HG02970 (cell line): ENCODE data around the gene ASB6.
"Not testable (repeated sequence)": the region's sequence is repeated elsewhere in the genome, so short reads cannot be mapped to it uniquely, and the experiment has no call there.

Source experiments
- ATAC-seq: cut with Tn5 transposase; IDR thresholded peaks from one replicate; pipeline ENCODE4 v1.9.1; 2021; ENCODE audit warnings: mild to moderate bottlenecking, moderate library complexity, moderate number of reproducible peaks; ENCODE audit not compliant: unreplicated experiment, low FRiP score

ASB6 gene

DNA sequence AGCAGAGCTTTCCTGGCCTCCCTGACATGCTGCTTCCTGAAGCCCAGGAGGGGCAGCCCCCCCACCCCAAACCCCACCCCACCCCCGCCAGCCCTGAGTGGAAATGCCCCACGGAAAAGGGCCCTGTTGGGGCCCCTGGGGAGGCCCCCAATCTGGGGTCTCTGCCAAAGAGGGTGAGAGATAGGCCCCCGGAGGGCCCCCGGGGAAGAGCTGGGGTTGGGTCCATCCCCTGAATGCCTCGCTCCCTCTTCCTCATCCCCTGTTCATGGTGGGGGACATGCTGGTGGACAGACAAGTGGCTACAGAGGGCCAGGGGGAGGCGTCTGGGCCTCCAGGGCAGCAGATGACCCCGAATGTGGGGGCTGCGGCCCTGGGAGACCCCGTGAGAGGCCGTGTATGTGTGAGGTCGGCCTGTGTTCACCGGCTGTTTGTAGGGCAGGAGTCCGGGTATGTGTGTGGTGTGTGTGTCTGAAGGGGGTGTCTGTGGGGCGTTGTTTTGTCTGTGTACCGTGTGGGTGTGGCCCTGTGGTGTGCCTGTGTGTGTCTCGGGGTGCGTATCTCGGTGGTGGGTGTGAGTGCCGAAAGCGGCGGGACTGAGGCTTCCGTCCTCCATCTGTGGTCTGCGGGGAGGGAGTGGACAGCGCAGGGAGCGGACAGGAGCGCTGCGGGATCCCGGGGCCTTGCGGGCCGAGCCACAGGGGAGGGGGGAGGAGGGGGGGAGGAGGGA lies 32.3 kb downstream of the ASB6 start:
- ATAC-seq: no peak

DNA sequence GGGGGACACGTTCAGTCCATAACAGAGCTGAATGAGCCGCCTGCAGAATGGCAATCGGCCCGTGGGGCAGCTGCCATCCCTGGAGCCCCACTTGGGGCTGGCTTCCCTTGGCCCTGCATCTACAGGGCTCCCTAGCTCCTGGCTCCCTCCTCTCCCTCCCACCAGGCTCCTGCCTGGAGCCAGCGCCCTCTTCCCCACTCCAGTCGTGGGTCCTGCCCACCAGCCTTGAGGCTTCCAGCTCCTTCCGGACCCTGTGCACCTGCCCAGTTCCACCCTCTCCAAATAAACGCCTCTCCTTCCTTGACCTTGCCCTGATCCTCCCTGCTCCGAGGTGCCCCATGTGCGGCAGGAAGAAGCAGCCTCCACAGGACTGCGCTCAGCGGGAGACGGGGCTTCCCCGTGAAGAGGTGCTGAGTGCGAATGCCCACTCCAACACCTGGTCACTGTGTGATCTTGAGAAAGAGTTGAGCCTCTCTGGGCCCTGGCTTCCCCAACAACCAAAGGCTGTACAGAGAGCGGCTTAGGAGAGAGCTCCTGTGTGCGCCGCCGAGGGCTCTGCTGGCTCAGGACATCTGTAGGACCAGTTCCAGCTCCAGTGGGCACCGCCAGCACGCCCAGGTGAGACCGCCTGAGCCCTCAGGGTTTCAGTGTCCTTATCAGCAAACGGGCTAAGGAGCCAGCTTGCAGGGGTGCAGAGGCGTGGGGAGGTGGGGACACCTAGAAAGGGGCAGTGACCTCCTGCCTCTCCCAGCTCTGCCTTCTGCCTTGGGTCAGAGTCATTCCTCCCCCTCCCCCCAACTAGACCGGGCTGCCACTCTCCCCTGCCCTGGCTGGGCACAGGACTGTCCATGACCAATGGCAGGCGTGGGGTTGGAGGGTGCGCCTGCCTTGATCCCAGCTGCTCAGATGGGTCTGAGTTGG lies 33.1 kb downstream of the ASB6 start:
- no peak for ATAC-seq

DNA sequence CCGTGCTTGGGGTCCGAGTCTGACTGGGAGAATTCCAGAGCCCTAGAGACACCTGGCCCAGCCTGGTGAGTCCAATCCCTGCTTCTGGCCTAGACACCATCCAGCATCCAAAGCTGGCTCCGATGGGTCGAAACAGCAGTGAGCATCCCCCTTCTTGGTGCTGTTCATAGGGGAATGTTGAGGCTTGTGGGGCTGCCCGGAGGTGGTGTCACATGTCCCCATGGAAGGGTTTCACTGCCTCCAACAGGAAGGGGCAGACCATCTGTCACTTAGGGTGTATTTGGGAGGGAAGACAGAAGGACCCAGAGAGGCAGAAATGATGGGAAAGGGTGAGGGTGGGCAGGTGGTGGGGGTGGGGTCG lies 34.9 kb downstream of the ASB6 start:
- ATAC-seq: no peak

DNA sequence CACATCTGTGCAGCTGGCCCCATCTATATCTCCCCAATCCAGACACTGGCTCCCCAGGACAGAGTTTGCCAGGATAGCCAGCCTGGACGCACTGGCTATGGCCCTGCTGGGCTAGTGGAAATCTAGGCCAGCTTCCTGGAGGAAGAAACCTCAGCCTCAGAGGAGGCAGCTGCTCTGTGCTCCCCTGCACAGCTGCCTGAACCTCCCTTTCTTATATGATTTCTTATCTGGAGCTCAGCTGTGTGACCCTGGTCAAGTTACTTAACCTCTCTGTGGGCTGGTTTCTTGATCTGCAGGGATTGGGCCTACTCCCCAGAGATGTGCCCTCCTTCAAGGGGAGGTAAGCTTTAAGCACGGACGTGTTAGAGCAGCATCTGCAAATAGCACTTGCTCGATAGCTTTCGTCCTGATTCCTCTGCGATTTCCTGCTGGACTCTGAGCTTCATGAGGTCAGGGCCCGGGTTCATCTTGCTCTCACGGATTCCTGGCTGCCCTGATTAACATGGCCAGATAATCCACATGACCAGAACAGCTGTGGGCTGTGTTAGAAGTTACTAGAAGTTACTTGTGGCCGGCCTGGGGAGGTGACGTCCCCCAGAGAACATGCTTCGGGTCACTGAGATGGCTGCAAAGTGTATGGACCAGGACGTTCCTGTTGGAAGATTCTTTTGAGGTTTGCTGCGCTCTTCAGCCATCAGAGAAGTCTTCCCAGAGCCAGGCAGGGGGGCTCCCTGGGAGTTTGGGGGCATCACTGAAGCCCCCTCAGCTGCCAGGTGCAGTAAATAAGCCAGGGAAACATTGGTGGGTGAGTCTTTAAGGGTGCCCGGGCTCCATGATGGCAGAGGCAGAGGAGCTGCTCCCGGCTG lies 35.6 kb downstream of the ASB6 start:
- no peak for ATAC-seq

DNA sequence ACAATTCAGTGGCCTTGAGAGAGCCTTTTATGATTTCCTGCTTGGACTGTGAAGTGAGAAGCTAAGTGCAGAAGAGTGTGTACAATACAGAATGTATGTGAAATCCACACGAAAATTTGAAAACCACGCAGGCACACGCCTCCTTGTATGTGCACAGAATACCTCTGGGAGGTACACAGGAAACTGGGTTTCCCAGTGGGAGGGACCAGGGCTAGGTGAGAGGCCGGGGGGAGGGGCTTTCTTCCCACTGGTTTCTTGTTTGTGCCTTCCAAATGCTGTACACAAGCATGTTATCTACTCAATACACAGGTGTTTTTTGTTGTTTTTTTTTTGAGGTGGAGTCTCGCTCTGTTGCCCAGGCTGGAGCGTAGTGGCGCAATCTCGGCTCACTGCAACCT lies 37.2 kb downstream of the ASB6 start:
- no peak for ATAC-seq

DNA sequence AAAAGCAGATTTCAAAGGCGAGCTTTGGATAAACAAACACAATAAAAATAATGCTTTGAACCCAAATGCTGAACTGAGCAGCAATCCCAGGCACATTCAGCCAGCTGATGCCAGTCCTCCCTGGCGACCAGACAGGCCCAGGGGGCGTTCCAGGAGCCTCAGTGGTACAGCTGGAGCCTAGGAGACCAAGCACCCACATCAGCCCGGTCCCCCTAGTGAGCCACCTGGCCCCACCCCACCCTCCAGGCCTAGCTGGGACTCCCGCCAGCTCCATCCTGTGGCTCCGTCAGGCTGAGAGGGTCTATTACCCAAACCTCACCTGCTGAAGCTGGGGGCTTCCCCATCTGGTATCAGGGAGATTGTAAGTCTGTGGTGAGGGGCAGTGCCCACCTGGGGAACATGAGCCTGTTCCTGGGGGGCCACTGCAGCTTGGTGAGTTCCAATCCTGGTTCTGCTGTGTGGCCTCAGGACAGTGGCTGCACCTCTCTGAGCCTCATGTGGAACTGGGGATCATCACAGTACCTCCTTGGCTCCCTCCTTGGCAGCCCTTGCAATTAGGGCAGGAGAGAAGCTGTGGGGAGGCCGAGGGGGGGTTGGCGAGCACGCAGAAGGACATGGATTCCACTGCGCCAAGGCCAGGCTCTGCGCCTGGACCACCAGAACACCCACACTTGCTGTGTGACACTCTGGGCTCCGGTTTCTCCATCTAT lies 37.7 kb downstream of the ASB6 start:
- ATAC-seq: no peak

DNA sequence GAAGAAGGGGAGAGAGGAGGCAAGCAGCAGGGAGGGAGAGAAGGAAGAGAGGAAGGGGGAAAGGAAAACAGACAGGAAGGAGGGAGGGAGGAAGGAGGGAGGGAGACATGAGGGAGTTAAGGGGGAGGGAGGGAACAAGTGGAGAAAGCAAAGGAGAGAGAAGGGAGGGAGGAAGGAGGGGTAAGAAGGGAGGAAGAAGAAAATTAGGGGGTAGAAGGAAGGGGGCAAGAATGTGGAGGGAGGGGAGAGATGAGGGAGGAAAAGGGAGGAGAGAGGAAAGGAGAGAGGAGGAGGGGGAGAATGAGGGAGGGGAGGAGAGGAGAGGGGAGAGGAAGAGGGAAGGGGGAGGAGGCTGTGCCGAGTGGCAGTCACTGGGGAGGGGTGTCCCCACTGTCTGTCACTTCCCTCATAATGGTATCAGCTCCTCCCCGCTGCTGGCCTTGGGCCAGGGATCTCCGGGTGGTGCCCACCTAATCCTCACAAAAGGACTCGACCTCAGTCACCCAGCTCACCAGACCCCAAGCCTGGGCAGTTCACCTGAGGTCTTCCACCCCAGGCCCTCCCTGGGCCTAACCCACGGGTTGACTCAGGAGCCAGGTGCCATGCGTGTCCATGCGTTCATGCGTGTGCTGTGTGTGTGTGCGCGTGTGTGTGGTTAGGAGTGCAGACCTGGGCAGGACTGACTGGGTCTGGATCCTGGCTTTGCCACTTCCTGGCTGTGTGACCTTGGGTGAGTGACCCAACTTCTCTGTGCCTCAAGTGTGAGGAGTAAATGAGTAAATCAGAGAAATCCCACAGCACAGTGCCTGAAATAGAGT lies 39.1 kb downstream of the ASB6 start:
- ATAC-seq: no peak

DNA sequence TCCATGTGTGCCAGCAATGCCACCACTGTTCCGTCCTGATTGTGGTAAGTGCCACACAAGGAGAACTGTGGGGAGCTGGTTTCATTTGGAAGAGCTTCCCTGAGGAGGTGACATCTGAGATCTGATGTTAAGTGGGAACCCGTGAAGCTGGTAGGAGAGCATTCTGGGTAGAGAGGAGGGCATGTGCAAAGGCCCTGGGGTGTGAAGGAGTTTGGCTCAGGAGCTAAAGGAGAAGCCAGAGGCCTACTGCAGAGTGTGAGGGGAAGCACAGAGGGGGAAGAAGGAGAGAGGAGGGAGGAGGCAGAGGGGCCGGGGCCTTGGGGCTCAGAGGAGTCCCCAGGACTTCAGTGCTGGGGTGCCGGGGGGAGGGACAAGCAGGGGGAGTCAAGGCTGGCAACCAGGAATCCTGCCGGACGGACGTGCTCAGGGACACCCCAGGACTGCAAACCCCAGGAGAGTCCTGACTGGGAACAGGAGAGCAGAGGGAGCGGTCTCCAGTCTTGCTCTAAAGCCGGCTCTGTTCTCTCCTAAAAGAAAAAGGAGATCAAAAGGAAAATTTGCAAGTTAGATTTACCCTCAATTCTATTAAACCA lies 40.8 kb downstream of the ASB6 start:
- no peak for ATAC-seq

DNA sequence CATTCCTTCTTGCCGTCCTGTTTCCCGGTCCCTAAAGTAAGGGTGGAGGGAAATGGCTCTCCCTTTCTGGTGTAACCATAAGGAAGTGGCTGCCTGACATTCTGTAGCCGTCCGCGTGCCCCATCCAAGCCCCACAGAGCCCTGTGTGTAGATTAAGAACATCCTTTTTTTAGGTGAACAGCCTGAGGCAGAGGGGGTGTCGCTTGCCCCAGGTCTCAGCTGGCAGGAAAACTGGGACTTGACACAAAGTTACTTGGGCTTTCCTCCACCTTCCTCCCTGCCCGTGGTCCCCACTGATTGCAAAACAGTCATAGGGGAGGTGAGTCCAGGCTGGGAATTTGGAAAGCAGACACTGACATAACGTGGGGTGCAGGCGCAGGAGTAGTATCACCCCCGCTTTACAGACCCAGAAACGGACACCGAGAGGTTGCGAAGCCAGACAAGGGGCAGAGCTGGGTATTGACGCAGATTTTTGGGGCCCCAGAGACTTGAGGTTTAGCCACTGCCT lies 43.8 kb downstream of the ASB6 start:
- ATAC-seq: no peak

DNA sequence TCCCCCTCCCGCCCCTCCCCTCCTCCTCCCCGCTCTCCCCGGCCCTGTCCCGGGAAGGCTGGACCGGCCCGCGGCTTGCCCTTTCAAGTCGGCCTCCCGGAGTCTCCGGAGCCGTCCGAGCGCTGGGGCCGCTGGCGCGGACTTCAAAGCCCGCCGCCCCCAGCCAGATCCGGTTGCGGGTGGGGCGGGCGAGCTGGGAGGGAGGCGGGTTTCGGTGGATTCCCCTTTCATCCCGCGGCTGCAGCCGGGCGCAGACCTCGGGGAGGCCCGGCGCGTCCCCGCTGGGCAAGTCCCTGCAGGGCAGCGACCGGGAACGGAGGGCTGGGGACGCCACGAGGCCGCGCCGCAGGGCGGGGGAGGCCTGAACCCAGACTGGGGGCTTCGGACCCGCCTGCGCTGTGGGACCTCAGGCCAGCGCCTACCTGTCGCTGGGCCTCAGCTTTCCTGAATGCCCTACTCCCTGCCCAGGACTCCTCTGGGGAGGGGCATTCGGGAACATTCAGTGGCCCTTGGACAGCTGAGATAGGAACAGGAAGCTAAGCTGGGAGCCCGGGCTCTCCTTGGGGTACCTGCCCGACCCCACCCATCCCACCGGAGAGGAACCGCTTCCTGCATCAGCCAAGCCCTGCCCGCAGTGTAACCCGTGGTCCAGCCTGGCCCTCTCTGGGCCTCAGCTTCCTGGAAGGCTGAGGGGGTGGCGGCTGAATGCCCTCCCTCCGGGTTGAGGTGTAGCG lies 44.4 kb downstream of the ASB6 start:
- no peak for ATAC-seq

DNA sequence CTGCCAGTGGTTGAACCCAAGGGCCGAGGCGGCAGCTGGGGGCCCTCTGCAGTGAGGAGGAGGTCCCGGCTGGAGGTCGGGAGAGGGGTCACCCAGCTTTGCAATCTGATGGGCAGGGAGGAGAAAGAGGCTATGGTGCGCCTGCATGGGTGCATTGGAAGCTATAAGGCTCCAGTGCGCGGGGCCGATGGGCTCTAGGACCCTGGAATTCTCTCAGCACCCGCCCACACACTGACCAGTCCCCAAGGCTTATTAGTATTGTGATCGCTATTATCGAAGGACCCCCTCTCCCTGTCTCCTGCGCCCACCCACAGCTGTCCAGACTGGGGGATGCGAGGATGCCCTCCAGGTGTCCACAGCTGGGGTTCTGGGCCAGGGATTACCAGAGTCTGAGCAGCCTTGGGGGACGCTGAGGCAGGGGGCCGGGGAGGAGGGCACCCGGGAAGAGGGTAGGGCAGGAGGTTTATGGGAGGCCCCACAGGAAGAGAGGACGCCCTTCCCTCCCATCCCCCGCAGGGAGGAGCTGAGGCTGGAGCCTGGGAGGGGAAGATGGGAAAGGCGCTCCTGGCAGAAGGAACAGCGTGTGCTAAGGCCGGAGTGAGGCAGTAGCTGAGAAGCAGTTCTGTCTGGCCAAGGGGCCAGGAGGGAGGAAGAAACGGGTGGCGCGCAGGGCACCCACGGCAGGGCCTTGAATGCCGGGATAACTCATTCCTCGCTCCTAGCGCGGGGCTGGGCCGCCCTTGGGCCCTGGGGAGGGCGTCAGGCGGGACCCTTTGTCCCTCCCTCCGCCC lies 45.2 kb downstream of the ASB6 start:
- no peak for ATAC-seq

DNA sequence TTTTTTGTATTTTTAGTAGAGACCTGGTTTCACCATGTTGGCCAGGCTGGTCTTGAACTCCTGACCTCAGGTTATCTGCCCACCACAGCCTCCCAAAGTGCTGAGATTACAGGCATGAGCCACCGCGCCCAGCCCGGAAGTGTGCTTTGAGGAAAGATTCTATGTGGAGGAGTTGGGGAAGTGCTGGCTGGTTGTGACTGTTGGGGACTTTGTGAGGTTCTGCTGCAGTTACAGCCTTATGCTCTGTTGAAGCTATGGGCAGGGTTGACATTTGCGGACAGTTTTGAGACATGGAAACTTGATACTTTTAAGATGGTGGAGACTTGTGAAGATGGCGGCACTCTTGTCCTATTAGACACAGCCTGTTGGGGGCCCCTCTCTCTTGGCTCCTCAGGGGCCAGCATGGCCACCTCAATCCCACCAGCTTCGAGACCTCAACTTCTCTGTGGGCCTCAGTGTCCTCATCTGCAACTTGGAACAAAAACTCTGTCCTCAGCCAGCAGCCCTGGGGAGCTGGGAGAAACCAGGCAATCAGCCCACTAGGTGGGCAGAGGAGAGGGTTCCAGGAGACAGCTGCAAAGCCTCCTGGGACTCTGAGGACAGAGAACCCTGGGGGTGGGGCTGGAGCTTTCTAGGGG lies 45.9 kb downstream of the ASB6 start:
- no peak for ATAC-seq

DNA sequence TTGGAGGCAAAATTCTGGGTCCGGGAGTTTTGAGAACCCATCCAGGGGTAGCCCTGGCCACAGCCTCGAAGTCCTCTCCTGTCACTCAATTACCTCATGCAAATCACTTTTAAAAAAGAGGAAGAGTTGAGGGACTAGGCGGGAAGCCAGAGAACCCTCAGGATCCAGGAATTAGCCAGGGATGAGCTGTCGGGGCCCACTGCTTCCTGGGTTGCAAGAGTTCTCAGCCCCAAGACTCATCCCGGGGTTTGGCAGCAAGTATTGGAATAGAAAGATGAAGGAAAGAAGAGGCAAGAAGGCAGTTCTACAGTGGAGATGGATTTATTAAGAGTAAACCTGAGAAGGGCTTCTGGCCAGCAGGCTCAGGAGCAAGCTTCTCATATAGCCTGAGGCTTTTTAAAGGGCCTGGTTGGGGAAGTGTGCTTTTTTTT lies 46.6 kb downstream of the ASB6 start:
- ATAC-seq: no peak

DNA sequence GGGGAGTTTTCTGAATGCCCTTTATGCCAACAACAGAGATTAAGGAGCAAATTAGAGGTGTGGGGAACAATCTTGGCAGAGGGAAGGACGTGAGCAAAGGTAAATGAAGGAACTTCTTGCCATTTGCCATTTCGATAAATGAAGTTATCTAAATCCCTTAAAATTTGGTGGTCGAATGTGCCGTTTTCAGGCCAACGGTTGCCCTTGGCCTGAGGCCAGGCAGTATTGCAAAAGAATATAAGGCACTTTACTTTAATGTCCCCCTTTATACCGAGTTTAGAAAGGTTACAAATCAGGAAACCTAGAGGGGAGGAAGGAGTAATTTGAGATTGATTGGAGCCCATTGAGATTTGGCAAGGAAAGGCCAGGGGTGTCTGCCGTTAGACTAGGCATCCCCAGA lies 47.3 kb downstream of the ASB6 start:
- no peak for ATAC-seq

DNA sequence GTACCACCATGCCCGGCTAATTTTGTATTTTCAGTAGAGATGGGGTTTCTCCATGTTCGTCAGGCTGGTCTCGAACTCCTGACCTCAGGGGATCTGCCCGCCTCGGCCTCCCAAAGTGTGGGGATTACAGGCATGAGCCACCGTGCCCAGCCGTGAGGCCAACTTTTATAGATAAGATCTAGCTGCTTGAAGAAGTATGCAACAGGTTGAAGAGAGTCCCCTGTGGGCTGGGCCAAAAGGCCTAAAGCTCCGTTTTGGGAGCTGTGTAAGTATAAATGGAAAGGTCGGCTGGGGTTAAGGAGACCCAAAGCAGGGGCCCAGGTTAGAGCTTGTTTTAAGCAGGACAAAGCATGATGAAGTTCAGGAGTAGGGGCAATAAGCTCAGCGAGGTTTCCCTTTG lies 49.2 kb downstream of the ASB6 start:
- ATAC-seq: not testable (repeated sequence)

DNA sequence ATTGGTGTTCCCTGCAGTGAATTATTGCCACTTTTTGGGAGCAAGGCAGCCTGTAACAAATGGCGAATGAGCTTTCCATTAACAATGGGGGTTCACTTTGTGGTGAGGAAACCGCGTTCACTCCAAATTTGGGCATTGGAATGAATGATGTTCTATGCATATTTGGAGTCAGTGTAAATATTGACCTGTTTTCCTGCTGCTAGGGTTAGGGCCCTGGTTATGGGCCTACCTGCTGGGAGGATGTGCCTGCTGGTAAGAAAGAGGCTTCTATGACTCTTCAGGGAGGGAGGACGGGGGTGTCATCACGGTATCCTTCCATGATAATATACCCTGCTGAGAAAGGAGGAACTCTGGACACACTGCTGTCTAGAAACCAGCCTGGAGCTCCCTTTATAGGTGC lies 50.0 kb downstream of the ASB6 start:
- no peak for ATAC-seq

DNA sequence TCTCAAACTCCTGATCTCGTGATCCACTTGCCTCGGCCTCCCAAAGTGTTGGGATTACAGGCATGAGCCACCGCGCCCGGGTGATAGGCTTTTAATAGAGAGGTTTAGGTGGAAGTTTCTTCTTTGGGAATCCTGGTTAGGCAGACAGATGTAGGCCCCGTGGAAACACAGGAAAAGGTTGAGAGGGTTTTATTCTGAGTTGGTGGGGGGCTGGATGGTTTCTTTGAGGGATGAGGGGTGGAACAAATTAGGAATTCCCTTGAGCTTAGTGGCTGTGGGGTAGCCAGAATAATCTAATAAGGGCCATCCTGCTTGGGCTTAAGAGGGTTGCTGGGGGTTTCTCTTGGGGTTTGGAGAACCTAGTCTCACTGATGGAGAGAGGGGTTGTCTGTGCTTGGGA lies 51.5 kb downstream of the ASB6 start:
- ATAC-seq: no peak
